GM23338 (cell line): Measurements from ENCODE around the gene PDHX. TPM values are rescaled to one million over a fixed set of nuclear protein-coding genes. Genes with fewer than 3 reads are reported as not detected.

Source experiments
- ATAC-seq: fragments of 200-7000 bp; cut with Tn5 transposase; 3 replicates; pipeline ENCODE4 v1.9.1; 2020
- DNase-seq: peaks from one replicate; pipeline ENCODE4 v3.0.0-alpha.2; 2015; ENCODE audit warnings: low spot score
- H2AFZ ChIP-seq: fragments of 200-600 bp; sonication (generic); 2 replicates; pipeline ENCODE4 v1.8.0; 2016; ENCODE audit warnings: antibody characterized with exemption, mild to moderate bottlenecking, moderate library complexity
- H3F3A ChIP-seq: fragments of 200-600 bp; sonication (generic); replicated peaks from 2 replicates; pipeline ENCODE4 v1.8.0; 2017; ENCODE audit warnings: antibody characterized with exemption, mixed run types, low read depth
- H3K27ac ChIP-seq: fragments of 200-600 bp; sonication (generic); 2 replicates; pipeline ENCODE4 v1.6.1; 2016; ENCODE audit warnings: low read depth
- H3K27me3 ChIP-seq: fragments of 200-600 bp; sonication (generic); 2 replicates; pipeline ENCODE4 v1.8.0; 2016; ENCODE audit warnings: mild to moderate bottlenecking, mixed run types, moderate library complexity; ENCODE audit not compliant: insufficient read depth
- H3K36me3 ChIP-seq: fragments of 200-600 bp; sonication (generic); 2 replicates; pipeline ENCODE4 v1.8.0; 2016; ENCODE audit warnings: mild to moderate bottlenecking; ENCODE audit not compliant: insufficient read depth
- H3K4me1 ChIP-seq: fragments of 200-600 bp; sonication (generic); 2 replicates; pipeline ENCODE4 v1.8.0; 2016; ENCODE audit warnings: mild to moderate bottlenecking, moderate library complexity; ENCODE audit not compliant: insufficient read depth
- H3K4me2 ChIP-seq: fragments of 200-600 bp; sonication (generic); 2 replicates; pipeline ENCODE4 v1.7.1; 2017; ENCODE audit warnings: mixed run types
- H3K4me3 ChIP-seq: fragments of 200-600 bp; sonication (generic); 2 replicates; pipeline ENCODE4 v1.6.1; 2016; ENCODE audit warnings: mixed run types
- H3K79me2 ChIP-seq: fragments of 200-600 bp; sonication (generic); replicated peaks from 2 replicates; pipeline ENCODE4 v1.8.0; 2017; ENCODE audit warnings: mild to moderate bottlenecking; ENCODE audit not compliant: insufficient read depth
- H3K9me2 ChIP-seq: fragments of 200-600 bp; sonication (generic); 2 replicates; pipeline ENCODE4 v1.8.0; 2017; ENCODE audit not compliant: insufficient read depth
- H4K20me1 ChIP-seq: fragments of 200-600 bp; sonication (generic); replicated peaks from 2 replicates; pipeline ENCODE4 v1.8.0; 2017; ENCODE audit warnings: mild to moderate bottlenecking; ENCODE audit not compliant: insufficient read depth
- H3K27ac Mint-ChIP-seq: 2 replicates; pipeline ENCODE4 v1.8.0; 2020; ENCODE audit warnings: inconsistent platforms, mild to moderate bottlenecking, moderate library complexity, mixed read lengths
- H3K27me3 Mint-ChIP-seq: 3 replicates; pipeline ENCODE4 v1.8.0; 2022; ENCODE audit warnings: low read depth, mild to moderate bottlenecking, moderate library complexity, mixed read lengths, inconsistent platforms; ENCODE audit not compliant: insufficient read depth, poor library complexity
- H3K36me3 Mint-ChIP-seq: 3 replicates; pipeline ENCODE4 v1.8.0; 2021; ENCODE audit warnings: low read depth, mild to moderate bottlenecking, inconsistent platforms, moderate library complexity, mixed read lengths
- H3K4me1 Mint-ChIP-seq: 3 replicates; pipeline ENCODE4 v1.8.0; 2020; ENCODE audit warnings: mild to moderate bottlenecking, inconsistent platforms, mixed read lengths
- H3K4me3 Mint-ChIP-seq: 3 replicates; pipeline ENCODE4 v1.8.0; 2021; ENCODE audit warnings: moderate library complexity, mild to moderate bottlenecking, inconsistent platforms, mixed read lengths
- H3K9me3 Mint-ChIP-seq: 3 replicates; pipeline ENCODE4 v1.8.0; 2020; ENCODE audit warnings: moderate library complexity, mild to moderate bottlenecking, inconsistent platforms, mixed read lengths
- CREB1 ChIP-seq: fragments of 250-450 bp; sonication (Bioruptor Pico); IDR thresholded peaks from 2 replicates; pipeline ENCODE4 v1.5.0; 2020; ENCODE audit warnings: low read depth, mild to moderate bottlenecking, moderate library complexity
- EZH2 ChIP-seq: fragments of 200-600 bp; sonication (generic); IDR thresholded peaks from one replicate; pipeline ENCODE4 v1.8.0; 2017; ENCODE audit warnings: antibody characterized with exemption, mild to moderate bottlenecking, low read depth; ENCODE audit not compliant: unreplicated experiment
- EZH2phosphoT487 ChIP-seq: fragments of 200-600 bp; sonication (generic); IDR thresholded peaks from one replicate; pipeline ENCODE4 v1.8.1; 2018; ENCODE audit warnings: antibody characterized with exemption; ENCODE audit not compliant: unreplicated experiment
- JUNB ChIP-seq: IDR thresholded peaks from one replicate; pipeline ENCODE4 v1.6.1; 2016; ENCODE audit warnings: antibody characterized with exemption; ENCODE audit not compliant: unreplicated experiment
- NANOG ChIP-seq: IDR thresholded peaks from 2 replicates; pipeline ENCODE4 v1.6.1; 2016; ENCODE audit warnings: antibody characterized with exemption, borderline replicate concordance
- POLR2AphosphoS5 ChIP-seq: IDR thresholded peaks from 2 replicates; pipeline ENCODE4 v1.6.1; 2016; ENCODE audit warnings: antibody characterized with exemption, low read depth
- STAT1 ChIP-seq: IDR thresholded peaks from one replicate; pipeline ENCODE4 v1.6.1; 2016; ENCODE audit warnings: antibody characterized with exemption; ENCODE audit not compliant: unreplicated experiment
- ZNF114 ChIP-seq: fragments of 250-450 bp; sonication (Bioruptor Pico); IDR thresholded peaks from 2 replicates; pipeline ENCODE4 v1.5.0; 2020; ENCODE audit warnings: mild to moderate bottlenecking, moderate library complexity
- ZNF331 ChIP-seq: fragments of 250-450 bp; sonication (Bioruptor Pico); IDR thresholded peaks from 2 replicates; pipeline ENCODE4 v1.5.0; 2020; ENCODE audit warnings: low read depth, mild to moderate bottlenecking, moderate library complexity
- polyA plus RNA-seq: library from polyadenylated mRNA; unstranded; fragments of >200 nt; fragmentation: Nextera tagmentation; extraction: Ambion mirVana; gene quantifications from 2 replicates; pipeline ENCODE4 v1.2.1, GENCODE V29; 2016
- total RNA-seq: library from RNA; depleted of rRNA; stranded (reverse); fragments of >200 nt; shearing (Covaris generic); gene quantifications from 2 replicates; pipeline ENCODE4 v1.2.3, GENCODE V29; 2014
- TF ChIP-seq, protein P1 (sequence below), 2 experiments: fragments of 200-600 bp in 1 of 2; sonication (generic) in 1 of 2; conservative IDR thresholded peaks; 2 replicates each; pipeline versions ENCODE4 v1.5.1 to v1.6.1; 2016 to 2017; ENCODE audit warnings: antibody characterized with exemption in 2 of 2, low read depth in 2 of 2, mild to moderate bottlenecking in 2 of 2, moderate library complexity in 1 of 2
- TF ChIP-seq, protein P2 (sequence below): IDR thresholded peaks from one replicate; pipeline ENCODE4 v1.6.1; 2018; ENCODE audit warnings: antibody characterized with exemption; ENCODE audit not compliant: unreplicated experiment
- TF ChIP-seq, protein P3 (sequence below): IDR thresholded peaks from 2 replicates; pipeline ENCODE4 v1.6.1; 2016; ENCODE audit warnings: antibody characterized with exemption

Gene PDHX
- total and polyA plus RNA-seq, 2 experiments from 2014 or later = 36.9 to 40.2 TPM

DNA sequence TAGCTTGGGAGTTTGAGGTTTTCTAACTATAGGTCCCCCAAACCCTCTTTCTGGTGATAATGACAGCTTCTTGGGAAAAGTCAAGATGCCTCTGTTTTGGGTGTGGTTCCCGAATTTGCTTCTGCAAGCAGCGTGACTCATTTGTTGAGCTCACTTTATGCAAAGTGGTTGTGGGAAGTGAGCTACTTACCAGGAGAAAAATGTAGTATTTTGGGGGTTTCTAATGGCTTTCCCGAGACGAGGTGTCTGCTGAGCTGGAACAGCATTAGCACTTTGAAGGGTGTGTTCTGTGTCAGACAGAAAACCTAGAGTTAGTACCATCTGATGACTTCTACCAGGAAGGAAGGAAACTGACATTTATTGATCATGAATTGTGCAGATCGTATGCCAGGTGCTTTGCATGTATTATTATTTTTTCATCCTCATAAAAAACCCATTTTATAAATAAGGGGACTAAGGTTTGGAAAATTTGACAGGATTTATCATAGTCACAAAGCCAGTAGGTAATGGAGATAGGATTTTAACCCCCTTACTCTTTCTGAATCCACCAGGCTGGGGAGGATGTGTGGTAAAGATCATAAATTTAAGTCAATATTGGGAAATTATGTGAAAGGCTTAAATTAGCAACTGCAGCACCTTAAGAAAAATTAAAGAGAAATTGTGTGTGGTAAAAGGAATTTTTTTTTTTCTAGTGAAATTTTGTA is 113.7 kb downstream of the PDHX start (continued):
- TF ChIP-seq, protein P1, sequence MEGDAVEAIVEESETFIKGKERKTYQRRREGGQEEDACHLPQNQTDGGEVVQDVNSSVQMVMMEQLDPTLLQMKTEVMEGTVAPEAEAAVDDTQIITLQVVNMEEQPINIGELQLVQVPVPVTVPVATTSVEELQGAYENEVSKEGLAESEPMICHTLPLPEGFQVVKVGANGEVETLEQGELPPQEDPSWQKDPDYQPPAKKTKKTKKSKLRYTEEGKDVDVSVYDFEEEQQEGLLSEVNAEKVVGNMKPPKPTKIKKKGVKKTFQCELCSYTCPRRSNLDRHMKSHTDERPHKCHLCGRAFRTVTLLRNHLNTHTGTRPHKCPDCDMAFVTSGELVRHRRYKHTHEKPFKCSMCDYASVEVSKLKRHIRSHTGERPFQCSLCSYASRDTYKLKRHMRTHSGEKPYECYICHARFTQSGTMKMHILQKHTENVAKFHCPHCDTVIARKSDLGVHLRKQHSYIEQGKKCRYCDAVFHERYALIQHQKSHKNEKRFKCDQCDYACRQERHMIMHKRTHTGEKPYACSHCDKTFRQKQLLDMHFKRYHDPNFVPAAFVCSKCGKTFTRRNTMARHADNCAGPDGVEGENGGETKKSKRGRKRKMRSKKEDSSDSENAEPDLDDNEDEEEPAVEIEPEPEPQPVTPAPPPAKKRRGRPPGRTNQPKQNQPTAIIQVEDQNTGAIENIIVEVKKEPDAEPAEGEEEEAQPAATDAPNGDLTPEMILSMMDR (conservative IDR thresholded peaks at IDR 0.05; ENCODE audit: low read depth in 2 of 2) = no peak

DNA sequence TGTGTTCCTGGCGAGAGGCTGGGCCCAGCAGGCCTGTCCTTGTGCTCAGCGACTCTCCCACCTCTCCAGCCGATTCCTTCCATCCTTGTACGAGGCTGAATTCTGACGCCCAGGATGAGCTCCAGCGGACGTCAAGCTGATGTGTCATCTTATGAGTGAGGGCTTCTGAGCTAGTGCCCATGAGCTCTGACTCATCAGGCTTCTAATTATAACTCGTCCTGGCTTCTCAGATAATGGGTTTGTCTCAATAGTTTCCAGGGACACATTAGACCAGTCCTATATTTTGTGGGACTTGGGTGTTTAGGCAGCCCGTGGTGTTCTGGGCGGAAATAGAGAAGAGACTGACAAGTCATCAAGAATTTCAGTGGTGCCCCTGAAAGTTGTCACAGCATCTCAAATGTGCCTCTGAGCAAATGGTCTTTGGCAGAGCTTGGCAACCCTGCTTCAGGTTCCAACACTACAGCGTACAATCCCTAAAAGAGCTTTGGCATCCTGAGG is 114.3 kb downstream of the PDHX start:
- Histone ChIP-seq H4K20me1 (no peaks in the 10 kb centered on the region), H3K9me2 (0 out of 2 replicates have a peak, but pooled peaks cover 3% of the 10 kb centered on the region), H2AFZ (no peak overlapping the region), H3K4me2 (no peak overlapping the region), H3K4me1 (no peaks in the 10 kb centered on the region), H3K4me3 (no peak overlapping the region), H3K36me3 (no peaks in the 10 kb centered on the region), H3K27me3 (no peaks in the 10 kb centered on the region), H3F3A (no peaks in the 10 kb centered on the region), H3K79me2 (no peaks in the 10 kb centered on the region), H3K27ac (no peak overlapping the region)
- H3K4me3 Mint-ChIP-seq = no peak overlapping the region
- no peak for TF ChIP-seq POLR2AphosphoS5
- no peak for TF ChIP-seq JUNB
- no peak for TF ChIP-seq NANOG
- no peak for TF ChIP-seq CREB1 (CRISPR knock-in tag)
- peaks cover 2% of the 10 kb centered on the region for H3K27me3 Mint-ChIP-seq
- no peak overlapping the region for H3K27ac Mint-ChIP-seq
- DNase-seq (no peak), ATAC-seq (no peak)
- H3K36me3 Mint-ChIP-seq = no peaks in the 10 kb centered on the region
- no peaks in the 10 kb centered on the region for H3K9me3 Mint-ChIP-seq
- peaks cover 5% of the 10 kb centered on the region; the same call in 2 of the 3 replicates for H3K4me1 Mint-ChIP-seq

DNA sequence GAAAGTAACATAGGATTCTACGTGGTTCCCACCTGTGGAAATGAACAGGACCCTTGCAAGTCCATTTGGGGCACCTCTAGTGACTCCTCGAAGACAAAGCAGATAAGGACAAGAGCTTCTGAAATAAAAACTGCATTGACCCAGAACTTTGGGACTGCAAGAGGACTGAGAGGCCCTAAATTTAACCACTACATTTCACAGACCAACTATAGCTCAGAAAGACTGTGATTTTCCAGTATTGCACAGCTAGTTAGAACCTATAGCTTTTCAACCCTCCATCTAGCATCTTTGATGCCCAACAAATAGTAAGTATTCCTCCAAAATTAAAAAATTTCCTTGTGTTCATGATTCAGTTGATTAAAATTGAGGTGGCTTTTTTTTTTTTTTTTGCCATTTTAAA is 114.9 kb downstream of the PDHX start:
- DNase-seq (no peak), ATAC-seq (no peak)
- Histone ChIP-seq H3K4me2 (no peak overlapping the region), H3K36me3 (no peaks in the 10 kb centered on the region), H3K27ac (no peak overlapping the region), H2AFZ (no peak overlapping the region), H3K4me3 (no peak overlapping the region), H3K27me3 (no peaks in the 10 kb centered on the region), H3K4me1 (no peaks in the 10 kb centered on the region), H3K79me2 (no peaks in the 10 kb centered on the region), H3F3A (no peaks in the 10 kb centered on the region), H4K20me1 (no peaks in the 10 kb centered on the region), H3K9me2 (0 out of 2 replicates have a peak, but pooled peaks cover 7% of the 10 kb centered on the region)
- peaks cover 5% of the 10 kb centered on the region; the same call in 2 of the 3 replicates for H3K4me1 Mint-ChIP-seq
- no peaks in the 10 kb centered on the region for H3K9me3 Mint-ChIP-seq
- H3K27me3 Mint-ChIP-seq = peaks cover 2% of the 10 kb centered on the region
- H3K36me3 Mint-ChIP-seq = no peaks in the 10 kb centered on the region
- H3K4me3 Mint-ChIP-seq = no peak overlapping the region
- no peak overlapping the region for H3K27ac Mint-ChIP-seq
- TF ChIP-seq NANOG (no peak), POLR2AphosphoS5 (no peak), JUNB (no peak), STAT1 (no peak), CREB1 (CRISPR knock-in tag) (no peak), EZH2phosphoT487 (no peak), EZH2 (no peak), ZNF331 (CRISPR knock-in tag) (no peak), ZNF114 (no peak)
- TF ChIP-seq, protein P2, sequence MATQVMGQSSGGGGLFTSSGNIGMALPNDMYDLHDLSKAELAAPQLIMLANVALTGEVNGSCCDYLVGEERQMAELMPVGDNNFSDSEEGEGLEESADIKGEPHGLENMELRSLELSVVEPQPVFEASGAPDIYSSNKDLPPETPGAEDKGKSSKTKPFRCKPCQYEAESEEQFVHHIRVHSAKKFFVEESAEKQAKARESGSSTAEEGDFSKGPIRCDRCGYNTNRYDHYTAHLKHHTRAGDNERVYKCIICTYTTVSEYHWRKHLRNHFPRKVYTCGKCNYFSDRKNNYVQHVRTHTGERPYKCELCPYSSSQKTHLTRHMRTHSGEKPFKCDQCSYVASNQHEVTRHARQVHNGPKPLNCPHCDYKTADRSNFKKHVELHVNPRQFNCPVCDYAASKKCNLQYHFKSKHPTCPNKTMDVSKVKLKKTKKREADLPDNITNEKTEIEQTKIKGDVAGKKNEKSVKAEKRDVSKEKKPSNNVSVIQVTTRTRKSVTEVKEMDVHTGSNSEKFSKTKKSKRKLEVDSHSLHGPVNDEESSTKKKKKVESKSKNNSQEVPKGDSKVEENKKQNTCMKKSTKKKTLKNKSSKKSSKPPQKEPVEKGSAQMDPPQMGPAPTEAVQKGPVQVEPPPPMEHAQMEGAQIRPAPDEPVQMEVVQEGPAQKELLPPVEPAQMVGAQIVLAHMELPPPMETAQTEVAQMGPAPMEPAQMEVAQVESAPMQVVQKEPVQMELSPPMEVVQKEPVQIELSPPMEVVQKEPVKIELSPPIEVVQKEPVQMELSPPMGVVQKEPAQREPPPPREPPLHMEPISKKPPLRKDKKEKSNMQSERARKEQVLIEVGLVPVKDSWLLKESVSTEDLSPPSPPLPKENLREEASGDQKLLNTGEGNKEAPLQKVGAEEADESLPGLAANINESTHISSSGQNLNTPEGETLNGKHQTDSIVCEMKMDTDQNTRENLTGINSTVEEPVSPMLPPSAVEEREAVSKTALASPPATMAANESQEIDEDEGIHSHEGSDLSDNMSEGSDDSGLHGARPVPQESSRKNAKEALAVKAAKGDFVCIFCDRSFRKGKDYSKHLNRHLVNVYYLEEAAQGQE = no peak
- TF ChIP-seq, protein P3, sequence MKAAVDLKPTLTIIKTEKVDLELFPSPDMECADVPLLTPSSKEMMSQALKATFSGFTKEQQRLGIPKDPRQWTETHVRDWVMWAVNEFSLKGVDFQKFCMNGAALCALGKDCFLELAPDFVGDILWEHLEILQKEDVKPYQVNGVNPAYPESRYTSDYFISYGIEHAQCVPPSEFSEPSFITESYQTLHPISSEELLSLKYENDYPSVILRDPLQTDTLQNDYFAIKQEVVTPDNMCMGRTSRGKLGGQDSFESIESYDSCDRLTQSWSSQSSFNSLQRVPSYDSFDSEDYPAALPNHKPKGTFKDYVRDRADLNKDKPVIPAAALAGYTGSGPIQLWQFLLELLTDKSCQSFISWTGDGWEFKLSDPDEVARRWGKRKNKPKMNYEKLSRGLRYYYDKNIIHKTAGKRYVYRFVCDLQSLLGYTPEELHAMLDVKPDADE = no peak
- TF ChIP-seq, protein P1 (conservative IDR thresholded peaks at IDR 0.05; ENCODE audit: low read depth in 2 of 2) = no peak
